Measurements from ENCODE around the gene PDE6A. TPM values are rescaled to one million over a fixed set of nuclear protein-coding genes. Genes with fewer than 3 reads are reported as not detected.

The PDE6A gene
- total and polyA plus RNA-seq, 9 of the 15 experiments (the other 6 are each of a cell fraction or from before 2014, with no cell fraction given): 0.01 to 0.04 (median 0.01) TPM; not detected in 6

GRCh38 chr5:149831492-149831891, 113.1 kb downstream of the PDE6A start:
- Histone ChIP-seq H3K4me3 (no peak overlapping the region), H3K79me2 (ENCODE audit: control insufficient read depth, insufficient read depth, low read length) (peaks cover 10% of the 10 kb centered on the region; the same call in 1 of the 3 replicates), H3K9me1 (ENCODE audit: control insufficient read depth, insufficient read depth, low read length) (no peaks in the 10 kb centered on the region), H4K20me1 (replicated peaks; ENCODE audit: control insufficient read depth, insufficient read depth, low read length) (peaks cover 6% of the 10 kb centered on the region; the same call in 1 of the 2 replicates), H3K4me1 (replicated peaks in 1 of 2; ENCODE audit: control insufficient read depth in 2 of 2, insufficient read depth in 2 of 2, low read length in 2 of 2) (peaks cover 0 to 1% of the 10 kb centered on the region in 2 experiments; a peak in 1 of 5 replicates), H3K27ac (ENCODE audit: extremely low read depth, low read depth, low read length) (no peak overlapping the region), H3K9me3 (replicated peaks; ENCODE audit: control insufficient read depth, insufficient read depth, low read depth, low read length) (no peaks in the 10 kb centered on the region), H3K36me3 (ENCODE audit: control insufficient read depth, insufficient read depth, low read length) (peaks cover 92% of the 10 kb centered on the region), H2AFZ (ENCODE audit: low read depth, low read length) (no peak overlapping the region), H3K4me2 (ENCODE audit: insufficient read depth, low read length) (no peak overlapping the region), H3K27me3 (ENCODE audit: control insufficient read depth in 2 of 2, insufficient read depth in 2 of 2, low read length in 2 of 2) (no peaks in the 10 kb centered on the region), H3K9ac (ENCODE audit: insufficient read depth in 1 of 2, low read depth in 2 of 2, low read length in 2 of 2) (no peak overlapping the region)
- no TSS peak for BruUV-seq (replicated peaks)
- FAIRE-seq: no peak
- POLR2A ChIA-PET: interaction anchor here (0.5 to 1.2 kb wide), 7 partner anchors 8 to 349 kb away, joined by 3 to 4 read pairs (median 3); no protein-coding TSS in a partner anchor
- TF ChIP-seq ATF3 (IDR thresholded peaks at IDR 0.05): 0 out of 2 replicates have a peak, but pooled peaks have one; percentile 8
- no peak for TF ChIP-seq ATF3 (CRISPR knock-in tag; conservative IDR thresholded peaks at IDR 0.05)
- TF ChIP-seq ZNF263 (CRISPR knock-in tag; IDR thresholded peaks at IDR 0.05; ENCODE audit: borderline replicate concordance): no peak
- no peak for TF ChIP-seq HNRNPH1 (optimal IDR thresholded peaks at IDR 0.05; ENCODE audit: low read depth, low read length)
- intact Hi-C loops (cut with micrococcal nuclease) (loop anchor here (10.0 kb wide), 1 partner anchor 293 kb away; no protein-coding TSS in a partner anchor), in situ Hi-C loops (cut with MboI) (no loop called here)
- DNase-seq (ENCODE audit: extremely low read depth in 1 of 4, low spot score in 3 of 4): no peak
- CTCF ChIA-PET (ENCODE audit: low intra/inter-chr PET ratio): interaction anchor here (7.8 kb wide), 1 partner anchor 194 kb away, joined by 108 read pairs; no protein-coding TSS in a partner anchor
- ATAC-seq: no peak
- 79% methylated on average over 5 of the region's 5 CpGs for WGBS (ENCODE audit: insufficient coverage, low coverage, missing lambda C conversion rate)
